PFSK-1 (cell line): Measurements from ENCODE around the gene ATP1B3.

Source experiments
- FOXP2 ChIP-seq: optimal IDR thresholded peaks from 2 replicates; pipeline ENCODE3; 2011; ENCODE audit warnings: borderline replicate concordance, control low read depth, inconsistent platforms; ENCODE audit not compliant: insufficient read depth; ENCODE audit errors: extremely low read length, extremely low read depth
- POLR2AphosphoS5 ChIP-seq: IDR thresholded peaks from 2 replicates; pipeline ENCODE4 v1.6.1; 2012; ENCODE audit warnings: low read depth, mild to moderate bottlenecking, control low read depth, low read length, moderate library complexity
- SIN3A ChIP-seq: IDR thresholded peaks from 2 replicates; pipeline ENCODE4 v1.6.1; 2012; ENCODE audit warnings: mild to moderate bottlenecking, low read length, moderate library complexity, borderline replicate concordance; ENCODE audit not compliant: insufficient read depth
- TAF1 ChIP-seq: IDR thresholded peaks from 2 replicates; pipeline ENCODE4 v1.6.1; 2012; ENCODE audit warnings: low read length, control low read depth, borderline replicate concordance; ENCODE audit not compliant: insufficient read depth
- TF ChIP-seq, protein P1 (sequence below), 2 experiments: IDR thresholded peaks; 2 replicates each; pipeline versions ENCODE4 v1.6.1 to v1.8.0; 2011 to 2012; ENCODE audit warnings: low read depth in 2 of 2, low read length in 2 of 2, control low read depth in 1 of 2, inconsistent platforms in 1 of 2, mild to moderate bottlenecking in 1 of 2, moderate library complexity in 1 of 2; ENCODE audit not compliant: insufficient read depth in 1 of 2

ATP1B3 gene

DNA sequence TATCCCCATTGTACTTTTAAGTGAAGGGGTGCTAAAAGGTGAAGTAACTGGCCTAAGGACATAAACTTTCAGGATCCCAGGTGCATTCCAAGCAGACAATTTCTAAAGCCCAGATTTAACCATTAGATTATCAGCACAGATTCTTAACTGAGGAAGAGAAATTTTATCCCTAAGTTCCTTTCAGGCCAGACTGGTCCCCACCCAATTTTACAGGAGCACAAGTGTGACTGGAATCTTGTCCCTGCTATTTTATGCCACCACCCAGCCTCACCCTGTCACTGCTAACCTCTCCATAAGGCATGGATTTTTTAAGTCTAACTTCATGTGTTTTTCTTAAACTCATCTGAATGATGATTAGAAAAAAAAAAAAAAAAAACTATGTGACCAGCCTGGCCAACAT is 37.1 kb upstream of the ATP1B3 start:
- TF ChIP-seq POLR2AphosphoS5: no peak
- TF ChIP-seq SIN3A: no peak
- no peak for TF ChIP-seq TAF1
- no peak for TF ChIP-seq FOXP2
- TF ChIP-seq, protein P1, sequence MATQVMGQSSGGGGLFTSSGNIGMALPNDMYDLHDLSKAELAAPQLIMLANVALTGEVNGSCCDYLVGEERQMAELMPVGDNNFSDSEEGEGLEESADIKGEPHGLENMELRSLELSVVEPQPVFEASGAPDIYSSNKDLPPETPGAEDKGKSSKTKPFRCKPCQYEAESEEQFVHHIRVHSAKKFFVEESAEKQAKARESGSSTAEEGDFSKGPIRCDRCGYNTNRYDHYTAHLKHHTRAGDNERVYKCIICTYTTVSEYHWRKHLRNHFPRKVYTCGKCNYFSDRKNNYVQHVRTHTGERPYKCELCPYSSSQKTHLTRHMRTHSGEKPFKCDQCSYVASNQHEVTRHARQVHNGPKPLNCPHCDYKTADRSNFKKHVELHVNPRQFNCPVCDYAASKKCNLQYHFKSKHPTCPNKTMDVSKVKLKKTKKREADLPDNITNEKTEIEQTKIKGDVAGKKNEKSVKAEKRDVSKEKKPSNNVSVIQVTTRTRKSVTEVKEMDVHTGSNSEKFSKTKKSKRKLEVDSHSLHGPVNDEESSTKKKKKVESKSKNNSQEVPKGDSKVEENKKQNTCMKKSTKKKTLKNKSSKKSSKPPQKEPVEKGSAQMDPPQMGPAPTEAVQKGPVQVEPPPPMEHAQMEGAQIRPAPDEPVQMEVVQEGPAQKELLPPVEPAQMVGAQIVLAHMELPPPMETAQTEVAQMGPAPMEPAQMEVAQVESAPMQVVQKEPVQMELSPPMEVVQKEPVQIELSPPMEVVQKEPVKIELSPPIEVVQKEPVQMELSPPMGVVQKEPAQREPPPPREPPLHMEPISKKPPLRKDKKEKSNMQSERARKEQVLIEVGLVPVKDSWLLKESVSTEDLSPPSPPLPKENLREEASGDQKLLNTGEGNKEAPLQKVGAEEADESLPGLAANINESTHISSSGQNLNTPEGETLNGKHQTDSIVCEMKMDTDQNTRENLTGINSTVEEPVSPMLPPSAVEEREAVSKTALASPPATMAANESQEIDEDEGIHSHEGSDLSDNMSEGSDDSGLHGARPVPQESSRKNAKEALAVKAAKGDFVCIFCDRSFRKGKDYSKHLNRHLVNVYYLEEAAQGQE (IDR thresholded peaks at IDR 0.05; ENCODE audit: insufficient read depth in 1 of 2, low read depth in 2 of 2, low read length in 2 of 2): no peak

DNA sequence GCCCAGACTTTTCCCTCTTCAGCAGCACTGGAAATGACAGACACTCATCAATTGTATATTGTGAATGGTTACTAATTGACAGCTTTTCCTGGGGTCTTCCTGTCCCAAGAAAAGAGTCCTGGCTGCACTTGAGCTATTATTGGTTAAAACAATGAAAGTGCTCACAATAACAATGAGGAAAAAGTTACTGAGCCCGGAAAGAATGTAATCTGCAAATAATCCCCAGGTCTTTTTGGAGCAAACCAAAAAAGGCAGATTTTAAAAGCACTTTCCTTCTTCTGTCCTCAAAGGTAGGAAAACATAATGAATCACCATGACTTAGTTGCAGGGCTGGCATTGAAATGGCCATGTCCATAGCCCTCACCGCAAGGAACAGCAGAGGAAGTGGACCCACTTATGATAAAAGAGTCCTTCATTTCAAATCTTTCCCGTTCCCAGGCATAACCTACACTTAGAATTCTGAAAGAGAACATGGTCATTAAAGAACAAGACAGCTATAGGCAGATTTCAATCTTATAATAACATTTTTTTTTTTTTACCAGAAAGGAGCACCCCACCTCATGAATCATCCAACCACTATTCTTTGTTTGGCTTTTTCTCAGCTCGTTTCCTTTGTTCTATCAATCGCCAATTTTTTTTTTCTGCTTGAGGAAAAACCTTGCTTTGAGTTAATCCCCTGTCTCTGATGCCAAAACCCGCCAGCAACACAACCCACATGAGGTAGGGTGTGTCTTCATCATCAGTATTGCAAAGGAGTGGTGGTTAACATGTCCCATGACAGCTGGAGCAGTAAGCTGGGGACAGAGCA is 35.5 kb upstream of the ATP1B3 start:
- TF ChIP-seq, protein P1 (IDR thresholded peaks at IDR 0.05; ENCODE audit: insufficient read depth in 1 of 2, low read depth in 2 of 2, low read length in 2 of 2): no peak
- TF ChIP-seq TAF1 (no peak), SIN3A (no peak), FOXP2 (no peak), POLR2AphosphoS5 (no peak)

DNA sequence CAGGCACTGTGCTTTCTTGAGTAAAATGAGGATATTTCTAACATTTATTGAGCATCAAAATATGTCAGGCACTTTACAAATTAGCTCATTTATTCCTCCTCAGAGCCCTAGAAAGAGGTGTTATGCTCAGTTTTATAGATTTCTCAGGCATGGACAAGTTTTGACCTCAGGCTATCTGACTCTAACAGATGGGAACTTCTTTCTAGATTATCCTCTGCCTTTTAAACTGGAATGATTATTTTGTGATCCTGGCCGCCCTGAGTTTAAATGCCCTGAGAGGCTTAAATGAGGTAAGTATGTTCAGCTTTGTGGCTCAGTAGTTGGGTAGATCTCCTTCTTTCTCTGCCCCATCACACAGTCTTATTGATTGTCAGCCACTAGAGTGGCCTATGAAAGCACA is 32.3 kb upstream of the ATP1B3 start:
- TF ChIP-seq SIN3A (no peak), TAF1 (no peak), FOXP2 (no peak), POLR2AphosphoS5 (no peak)
- TF ChIP-seq, protein P1 (IDR thresholded peaks at IDR 0.05; ENCODE audit: insufficient read depth in 1 of 2, low read depth in 2 of 2, low read length in 2 of 2): no peak

DNA sequence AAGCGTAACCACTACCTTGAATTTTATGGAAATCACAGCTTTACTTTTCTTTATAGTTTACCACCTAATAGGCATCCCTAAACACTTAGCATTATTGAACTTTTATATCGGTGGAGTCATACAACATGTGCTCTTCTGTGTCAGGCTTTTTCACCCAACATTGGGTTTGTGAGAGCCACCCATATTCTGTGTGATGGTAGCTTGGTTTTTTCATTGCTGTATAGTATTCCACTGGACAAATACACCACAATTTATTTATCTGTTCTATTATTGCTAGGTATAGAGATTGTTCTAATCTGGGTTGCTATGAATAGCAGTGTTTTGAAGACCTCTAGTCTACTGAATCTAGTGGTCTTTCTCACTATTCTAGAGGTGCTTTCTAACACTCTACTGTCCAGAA is 31.6 kb upstream of the ATP1B3 start:
- TF ChIP-seq SIN3A: no peak
- TF ChIP-seq, protein P1 (IDR thresholded peaks at IDR 0.05; ENCODE audit: insufficient read depth in 1 of 2, low read depth in 2 of 2, low read length in 2 of 2): no peak
- TF ChIP-seq TAF1: no peak
- no peak for TF ChIP-seq POLR2AphosphoS5
- no peak for TF ChIP-seq FOXP2
